HEK293 (cell line): ENCODE measurements around the gene VSTM2L.

Source experiments
- CTCF ChIA-PET: fragments of 350-600 bp; formaldehyde crosslinking; extraction: SDS; loops from one replicate; lab custom pipeline; 2021; ENCODE audit warnings: antibody characterized with exemption; lab: Yijun Ruan, JAX
- POLR2A ChIA-PET: fragments of 300-600 bp; formaldehyde crosslinking; extraction: SDS; loops from one replicate; lab custom pipeline; 2020; ENCODE audit warnings: antibody characterized with exemption, inconsistent platforms; lab: Yijun Ruan, JAX
- H3K27ac ChIP-seq: fragments of 200-500 bp; sonication (Bioruptor generic); 2 replicates; pipeline ENCODE4 v1.5.1; 2014; ENCODE audit warnings: low read depth, low read length, control low read depth, inconsistent platforms; ENCODE audit errors: extremely low read depth
- H3K36me3 ChIP-seq, 2 experiments: fragments of 200-500 bp in 1 of 2; sonication (Bioruptor generic) in 1 of 2; 1 replicate in 1 of 2; 2 replicates in 1 of 2; pipeline ENCODE4 v1.5.1; 2014 to 2017; ENCODE audit warnings: inconsistent platforms in 2 of 2, low read length in 2 of 2; ENCODE audit not compliant: control insufficient read depth in 2 of 2, insufficient read depth in 1 of 2
- H3K4me1 ChIP-seq: fragments of 200-500 bp; sonication (Bioruptor generic); 2 replicates; pipeline ENCODE4 v1.5.1; 2014; ENCODE audit warnings: mild to moderate bottlenecking, low read length, inconsistent platforms; ENCODE audit not compliant: control insufficient read depth, insufficient read depth
- H3K4me3 ChIP-seq: 2 replicates; pipeline ENCODE4 v1.5.1; 2011; ENCODE audit warnings: low read depth, mild to moderate bottlenecking, control low read depth, low read length, moderate library complexity
- H3K9me3 ChIP-seq: fragments of 200-500 bp; sonication (Bioruptor generic); 2 replicates; pipeline ENCODE4 v1.5.1; 2014; ENCODE audit warnings: low read depth, low read length, inconsistent platforms; ENCODE audit not compliant: control insufficient read depth, insufficient read depth
- AEBP2 ChIP-seq: fragments of 450-650 bp; formaldehyde crosslinking; IDR thresholded peaks from 2 replicates; pipeline ENCODE4 v1.5.1; 2016; ENCODE audit warnings: missing biosample characterization, missing genetic modification characterization, borderline replicate concordance
- GLI2 ChIP-seq: fragments of 450-650 bp; formaldehyde crosslinking; IDR thresholded peaks from 2 replicates; pipeline ENCODE4; 2017; ENCODE audit warnings: missing biosample characterization, missing genetic modification characterization, low read depth, borderline replicate concordance
- SALL2 ChIP-seq: fragments of 450-650 bp; formaldehyde crosslinking; IDR thresholded peaks from 2 replicates; pipeline ENCODE4 v1.5.0; 2017; ENCODE audit warnings: missing biosample characterization, mild to moderate bottlenecking, missing genetic modification characterization, borderline replicate concordance
- WT1 ChIP-seq: fragments of 450-650 bp; formaldehyde crosslinking; IDR thresholded peaks from 2 replicates; pipeline ENCODE4 v1.5.1; 2016; ENCODE audit warnings: missing biosample characterization, missing genetic modification characterization
- YY2 ChIP-seq: fragments of 450-650 bp; formaldehyde crosslinking; IDR thresholded peaks from 2 replicates; pipeline ENCODE4 v1.5.1; 2016; ENCODE audit warnings: missing biosample characterization, missing genetic modification characterization
- ZBTB20 ChIP-seq: fragments of 450-650 bp; formaldehyde crosslinking; IDR thresholded peaks from 2 replicates; pipeline ENCODE4 v1.5.1; 2016; ENCODE audit warnings: missing biosample characterization, missing genetic modification characterization
- ZNF10 ChIP-seq: fragments of 450-650 bp; formaldehyde crosslinking; IDR thresholded peaks from 2 replicates; pipeline ENCODE4 v1.5.1; 2017; ENCODE audit warnings: missing biosample characterization, missing genetic modification characterization
- ZNF133 ChIP-seq: fragments of 450-650 bp; formaldehyde crosslinking; IDR thresholded peaks from 2 replicates; pipeline ENCODE4 v1.5.1; 2016; ENCODE audit warnings: missing biosample characterization, missing genetic modification characterization
- ZNF211 ChIP-seq: fragments of 450-650 bp; formaldehyde crosslinking; IDR thresholded peaks from 2 replicates; pipeline ENCODE4 v1.5.1; 2016; ENCODE audit warnings: low read depth, missing biosample characterization, missing genetic modification characterization
- ZNF24 ChIP-seq: fragments of 450-650 bp; formaldehyde crosslinking; IDR thresholded peaks from 2 replicates; pipeline ENCODE4 v1.5.1; 2016; ENCODE audit warnings: missing biosample characterization, missing genetic modification characterization
- ZNF302 ChIP-seq: fragments of 450-650 bp; formaldehyde crosslinking; IDR thresholded peaks from 2 replicates; pipeline ENCODE4 v1.5.1; 2016; ENCODE audit warnings: missing biosample characterization, missing genetic modification characterization, low read depth
- ZNF341 ChIP-seq: fragments of 450-650 bp; formaldehyde crosslinking; IDR thresholded peaks from 2 replicates; pipeline ENCODE4; 2016; ENCODE audit warnings: low read depth, missing biosample characterization, missing genetic modification characterization
- ZNF404 ChIP-seq: fragments of 450-650 bp; formaldehyde crosslinking; IDR thresholded peaks from 2 replicates; pipeline ENCODE4 v1.5.1; 2017; ENCODE audit warnings: missing biosample characterization, missing genetic modification characterization
- ZNF449 ChIP-seq: fragments of 450-650 bp; formaldehyde crosslinking; IDR thresholded peaks from 2 replicates; pipeline ENCODE4 v1.5.1; 2017; ENCODE audit warnings: missing biosample characterization, mild to moderate bottlenecking, missing genetic modification characterization, moderate library complexity
- ZNF529 ChIP-seq: fragments of 450-650 bp; formaldehyde crosslinking; IDR thresholded peaks from 2 replicates; pipeline ENCODE4 v1.5.1; 2017; ENCODE audit warnings: missing genetic modification characterization, missing biosample characterization; ENCODE audit not compliant: insufficient replicate concordance
- ZNF558 ChIP-seq: fragments of 450-650 bp; formaldehyde crosslinking; IDR thresholded peaks from 2 replicates; pipeline ENCODE4 v1.5.1; 2016; ENCODE audit warnings: missing biosample characterization, missing genetic modification characterization
- ZNF837 ChIP-seq: fragments of 450-650 bp; formaldehyde crosslinking; IDR thresholded peaks from 2 replicates; pipeline ENCODE4 v1.5.1; 2016; ENCODE audit warnings: missing biosample characterization, missing genetic modification characterization
- ZSCAN23 ChIP-seq: fragments of 450-650 bp; formaldehyde crosslinking; IDR thresholded peaks from 2 replicates; pipeline ENCODE4 v1.5.1; 2016; ENCODE audit warnings: missing biosample characterization, missing genetic modification characterization
- TF ChIP-seq, protein P1 (sequence below): fragments of 450-650 bp; formaldehyde crosslinking; IDR thresholded peaks from 2 replicates; pipeline ENCODE4 v1.5.1; 2016; ENCODE audit warnings: missing biosample characterization, missing genetic modification characterization
- TF ChIP-seq, protein P2 (sequence below): fragments of 450-650 bp; IDR thresholded peaks from 2 replicates; pipeline ENCODE4 v1.5.1; 2018; ENCODE audit warnings: missing biosample characterization, missing genetic modification characterization
- TF ChIP-seq, protein P3 (sequence below): fragments of 450-650 bp; formaldehyde crosslinking; IDR thresholded peaks from 2 replicates; pipeline ENCODE4 v1.5.0; 2017; ENCODE audit warnings: missing biosample characterization, missing genetic modification characterization, borderline replicate concordance
- TF ChIP-seq, protein P4 (sequence below): fragments of 450-650 bp; formaldehyde crosslinking; IDR thresholded peaks from 2 replicates; pipeline ENCODE4 v1.5.1; 2016; ENCODE audit warnings: missing biosample characterization, missing genetic modification characterization

Gene VSTM2L

DNA sequence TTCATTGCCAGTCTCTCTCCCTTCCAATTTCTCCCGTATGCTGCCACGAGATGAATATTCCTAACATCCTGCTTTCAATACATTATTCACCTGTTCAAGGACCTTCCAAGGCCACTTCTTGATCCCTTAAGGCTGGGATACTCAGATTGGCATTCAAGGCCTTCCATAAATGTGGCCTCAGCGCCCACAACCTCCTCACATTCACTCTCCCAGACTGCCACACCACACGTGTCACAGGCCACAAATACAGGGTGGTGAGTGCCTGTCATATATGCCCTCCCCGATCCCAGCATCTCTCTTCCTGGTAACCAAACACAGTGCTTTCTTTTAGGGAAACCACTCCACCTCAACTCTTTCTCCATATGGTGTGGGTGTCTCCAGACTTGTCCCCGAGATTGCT lies 74.9 kb downstream of the VSTM2L start:
- CTCF ChIA-PET: no interaction called here
- H3K36me3 ChIP-seq: peaks cover 0 to 5% of the 10 kb centered on the region in 2 experiments; a peak in 1 of 3 replicates
- no peak for TF ChIP-seq ZNF404 (tag by site-specific recombination)
- TF ChIP-seq WT1 (tag by site-specific recombination): no peak
- no peak for TF ChIP-seq ZNF10
- TF ChIP-seq, protein P1, sequence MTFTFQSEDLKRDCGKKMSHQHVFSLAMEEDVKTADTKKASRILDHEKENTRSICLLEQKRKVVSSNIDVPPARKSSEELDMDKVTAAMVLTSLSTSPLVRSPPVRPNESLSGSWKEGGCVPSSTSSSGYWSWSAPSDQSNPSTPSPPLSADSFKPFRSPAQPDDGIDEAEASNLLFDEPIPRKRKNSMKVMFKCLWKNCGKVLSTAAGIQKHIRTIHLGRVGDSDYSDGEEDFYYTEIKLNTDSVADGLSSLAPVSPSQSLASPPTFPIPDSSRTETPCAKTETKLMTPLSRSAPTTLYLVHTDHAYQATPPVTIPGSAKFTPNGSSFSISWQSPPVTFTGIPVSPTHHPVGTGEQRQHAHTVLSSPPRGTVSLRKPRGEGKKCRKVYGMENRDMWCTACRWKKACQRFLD: no peak
- TF ChIP-seq, protein P2, sequence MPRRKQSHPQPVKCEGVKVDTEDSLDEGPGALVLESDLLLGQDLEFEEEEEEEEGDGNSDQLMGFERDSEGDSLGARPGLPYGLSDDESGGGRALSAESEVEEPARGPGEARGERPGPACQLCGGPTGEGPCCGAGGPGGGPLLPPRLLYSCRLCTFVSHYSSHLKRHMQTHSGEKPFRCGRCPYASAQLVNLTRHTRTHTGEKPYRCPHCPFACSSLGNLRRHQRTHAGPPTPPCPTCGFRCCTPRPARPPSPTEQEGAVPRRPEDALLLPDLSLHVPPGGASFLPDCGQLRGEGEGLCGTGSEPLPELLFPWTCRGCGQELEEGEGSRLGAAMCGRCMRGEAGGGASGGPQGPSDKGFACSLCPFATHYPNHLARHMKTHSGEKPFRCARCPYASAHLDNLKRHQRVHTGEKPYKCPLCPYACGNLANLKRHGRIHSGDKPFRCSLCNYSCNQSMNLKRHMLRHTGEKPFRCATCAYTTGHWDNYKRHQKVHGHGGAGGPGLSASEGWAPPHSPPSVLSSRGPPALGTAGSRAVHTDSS (tag by site-specific recombination): no peak
- no peak for TF ChIP-seq ZBTB20 (tag by site-specific recombination)
- no peak for TF ChIP-seq ZNF133 (tag by site-specific recombination)
- TF ChIP-seq, protein P3, sequence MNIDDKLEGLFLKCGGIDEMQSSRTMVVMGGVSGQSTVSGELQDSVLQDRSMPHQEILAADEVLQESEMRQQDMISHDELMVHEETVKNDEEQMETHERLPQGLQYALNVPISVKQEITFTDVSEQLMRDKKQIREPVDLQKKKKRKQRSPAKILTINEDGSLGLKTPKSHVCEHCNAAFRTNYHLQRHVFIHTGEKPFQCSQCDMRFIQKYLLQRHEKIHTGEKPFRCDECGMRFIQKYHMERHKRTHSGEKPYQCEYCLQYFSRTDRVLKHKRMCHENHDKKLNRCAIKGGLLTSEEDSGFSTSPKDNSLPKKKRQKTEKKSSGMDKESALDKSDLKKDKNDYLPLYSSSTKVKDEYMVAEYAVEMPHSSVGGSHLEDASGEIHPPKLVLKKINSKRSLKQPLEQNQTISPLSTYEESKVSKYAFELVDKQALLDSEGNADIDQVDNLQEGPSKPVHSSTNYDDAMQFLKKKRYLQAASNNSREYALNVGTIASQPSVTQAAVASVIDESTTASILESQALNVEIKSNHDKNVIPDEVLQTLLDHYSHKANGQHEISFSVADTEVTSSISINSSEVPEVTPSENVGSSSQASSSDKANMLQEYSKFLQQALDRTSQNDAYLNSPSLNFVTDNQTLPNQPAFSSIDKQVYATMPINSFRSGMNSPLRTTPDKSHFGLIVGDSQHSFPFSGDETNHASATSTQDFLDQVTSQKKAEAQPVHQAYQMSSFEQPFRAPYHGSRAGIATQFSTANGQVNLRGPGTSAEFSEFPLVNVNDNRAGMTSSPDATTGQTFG: no peak
- no peak for TF ChIP-seq ZSCAN23 (tag by site-specific recombination)
- TF ChIP-seq ZNF558 (tag by site-specific recombination): no peak
- no peak for TF ChIP-seq ZNF529 (tag by site-specific recombination)
- TF ChIP-seq AEBP2 (tag by site-specific recombination): no peak
- TF ChIP-seq ZNF837 (tag by site-specific recombination): no peak
- no peak for TF ChIP-seq SALL2
- TF ChIP-seq ZNF341: no peak
- no peak for TF ChIP-seq ZNF211 (tag by site-specific recombination)
- TF ChIP-seq ZNF24: no peak
- TF ChIP-seq, all 188 proteins: peak for 0
- Histone ChIP-seq H3K27ac (no peak overlapping the region), H3K9me3 (no peaks in the 10 kb centered on the region), H3K4me1 (no peaks in the 10 kb centered on the region), H3K4me3 (no peak overlapping the region)
- POLR2A ChIA-PET: no interaction called here

DNA sequence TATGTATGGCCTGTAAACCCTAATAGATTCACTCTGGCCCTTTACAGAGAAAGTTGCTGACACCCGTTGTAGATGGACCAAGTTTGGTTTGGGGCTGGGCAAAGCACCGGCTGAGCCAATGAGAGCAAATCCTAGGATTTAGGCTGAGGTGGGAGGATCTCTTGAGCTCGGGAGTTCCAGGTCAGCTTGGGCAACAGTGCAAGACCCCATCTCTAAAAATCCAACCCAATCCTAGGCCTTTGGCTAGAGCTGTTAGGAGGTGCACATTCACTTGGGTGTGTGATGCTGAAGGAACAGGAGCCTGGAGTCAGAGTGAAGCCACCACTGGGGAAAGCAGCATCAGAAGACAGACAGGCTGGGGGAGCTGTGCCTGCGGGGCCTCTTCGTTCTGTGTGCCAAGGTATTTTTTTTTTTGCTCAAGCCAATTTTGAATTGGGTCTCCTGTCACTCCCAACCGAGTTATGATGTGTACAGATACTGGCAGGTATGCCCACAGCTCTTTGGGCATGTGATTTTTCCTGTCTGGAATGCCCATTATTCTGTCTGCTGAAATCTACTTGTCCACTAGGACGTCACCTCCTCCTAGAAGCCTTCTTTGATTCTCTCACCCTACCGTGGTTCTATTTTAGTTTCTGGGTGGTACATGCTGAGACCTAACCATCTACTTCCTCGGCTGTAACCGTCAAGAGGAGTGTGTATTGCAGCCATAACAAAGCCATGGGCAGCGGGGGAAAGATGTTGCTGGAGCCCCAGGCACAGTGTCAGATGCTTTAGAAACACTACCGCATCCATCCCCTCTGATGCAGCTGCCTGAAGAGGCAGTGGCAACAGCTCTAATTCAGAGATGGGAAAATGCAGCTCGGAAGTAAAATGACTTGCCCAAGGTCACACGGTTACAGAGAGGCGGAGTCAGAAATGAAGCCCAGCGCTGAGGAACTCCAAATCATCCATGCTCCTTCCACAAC lies 76.4 kb downstream of the VSTM2L start:
- peaks cover 0 to 18% of the 10 kb centered on the region in 2 experiments; a peak in 1 of 3 replicates for H3K36me3 ChIP-seq
- no peaks in the 10 kb centered on the region for H3K4me1 ChIP-seq
- no peaks in the 10 kb centered on the region for H3K9me3 ChIP-seq
- no peak overlapping the region for H3K4me3 ChIP-seq
- H3K27ac ChIP-seq: no peak overlapping the region
- ChIA-PET POLR2A (no interaction called here), CTCF (interaction anchor here (0.6 to 1.1 kb wide), 3 partner anchors 66 to 415 kb away, joined by 3 to 4 read pairs (median 3); no protein-coding TSS in a partner anchor)
- TF ChIP-seq ZNF302: no peak
- TF ChIP-seq ZNF449: no peak
- no peak for TF ChIP-seq ZNF211 (tag by site-specific recombination)
- TF ChIP-seq YY2 (tag by site-specific recombination): no peak
- TF ChIP-seq, protein P4, sequence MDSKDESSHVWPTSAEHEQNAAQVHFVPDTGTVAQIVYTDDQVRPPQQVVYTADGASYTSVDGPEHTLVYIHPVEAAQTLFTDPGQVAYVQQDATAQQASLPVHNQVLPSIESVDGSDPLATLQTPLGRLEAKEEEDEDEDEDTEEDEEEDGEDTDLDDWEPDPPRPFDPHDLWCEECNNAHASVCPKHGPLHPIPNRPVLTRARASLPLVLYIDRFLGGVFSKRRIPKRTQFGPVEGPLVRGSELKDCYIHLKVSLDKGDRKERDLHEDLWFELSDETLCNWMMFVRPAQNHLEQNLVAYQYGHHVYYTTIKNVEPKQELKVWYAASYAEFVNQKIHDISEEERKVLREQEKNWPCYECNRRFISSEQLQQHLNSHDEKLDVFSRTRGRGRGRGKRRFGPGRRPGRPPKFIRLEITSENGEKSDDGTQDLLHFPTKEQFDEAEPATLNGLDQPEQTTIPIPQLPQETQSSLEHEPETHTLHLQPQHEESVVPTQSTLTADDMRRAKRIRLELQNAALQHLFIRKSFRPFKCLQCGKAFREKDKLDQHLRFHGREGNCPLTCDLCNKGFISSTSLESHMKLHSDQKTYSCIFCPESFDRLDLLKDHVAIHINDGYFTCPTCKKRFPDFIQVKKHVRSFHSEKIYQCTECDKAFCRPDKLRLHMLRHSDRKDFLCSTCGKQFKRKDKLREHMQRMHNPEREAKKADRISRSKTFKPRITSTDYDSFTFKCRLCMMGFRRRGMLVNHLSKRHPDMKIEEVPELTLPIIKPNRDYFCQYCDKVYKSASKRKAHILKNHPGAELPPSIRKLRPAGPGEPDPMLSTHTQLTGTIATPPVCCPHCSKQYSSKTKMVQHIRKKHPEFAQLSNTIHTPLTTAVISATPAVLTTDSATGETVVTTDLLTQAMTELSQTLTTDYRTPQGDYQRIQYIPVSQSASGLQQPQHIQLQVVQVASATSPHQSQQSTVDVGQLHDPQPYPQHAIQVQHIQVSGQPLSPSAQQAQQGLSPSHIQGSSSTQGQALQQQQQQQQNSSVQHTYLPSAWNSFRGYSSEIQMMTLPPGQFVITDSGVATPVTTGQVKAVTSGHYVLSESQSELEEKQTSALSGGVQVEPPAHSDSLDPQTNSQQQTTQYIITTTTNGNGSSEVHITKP (tag by site-specific recombination): no peak
- no peak for TF ChIP-seq GLI2 (tag by site-specific recombination)
